Gastroesophageal sphincter (tissue), 3 donors: ENCODE measurements around the gene CALML6.

Source experiments
- CTCF ChIP-seq, 4 experiments: fragments of 200-600 bp in 2 of 4; fragments of 450-650 bp in 2 of 4; sonication (generic) in 1 of 4; IDR thresholded peaks; one replicate each; pipeline ENCODE4 v1.5.1; 2017 to 2019; ENCODE audit warnings: antibody characterized with exemption in 4 of 4, mild to moderate bottlenecking in 2 of 4, moderate library complexity in 2 of 4
- EP300 ChIP-seq: sonication (generic); formaldehyde crosslinking; IDR thresholded peaks from one replicate; pipeline ENCODE4 v1.6.1; 2017; ENCODE audit warnings: antibody characterized with exemption, mild to moderate bottlenecking
- POLR2A ChIP-seq, 2 donors: fragments of 450-650 bp; IDR thresholded peaks; one replicate each; pipeline ENCODE4 v1.6.1; 2017; ENCODE audit warnings: antibody characterized with exemption in 2 of 2, mild to moderate bottlenecking in 2 of 2, moderate library complexity in 1 of 2
- POLR2AphosphoS5 ChIP-seq: sonication (generic); formaldehyde crosslinking; IDR thresholded peaks from one replicate; pipeline ENCODE4 v1.6.1; 2017; ENCODE audit warnings: antibody characterized with exemption

- TF ChIP-seq POLR2AphosphoS5 (no peak), EP300 (no peak), CTCF (IDR thresholded peaks at IDR 0.05) (peak in 3 of 4 experiments; percentile 77 to 90 (median 80)), POLR2A (IDR thresholded peaks at IDR 0.05) (no peak)
Measured at GRCh38 chr1:1943834-1944570, 28.9 kb downstream of the CALML6 start.
